Pancreas (tissue), 10 donors: ENCODE results near the gene NFIA. TPM values are rescaled to one million over a fixed set of nuclear protein-coding genes. Genes with fewer than 3 reads are reported as not detected.

Experiments used
- ATAC-seq, 4 donors: fragments of 200-7000 bp; cut with Tn5 transposase; one replicate each; pipeline versions ENCODE4 v1.8.0 to v1.9.1; 2020; ENCODE audit warnings: mild to moderate bottlenecking in 4 of 4, moderate library complexity in 4 of 4
- DNase-seq, 6 donors: peaks; one replicate each; pipeline ENCODE4 v3.0.0-alpha.2; 2020
- FAIRE-seq: peaks from 2 replicates; lab custom pipeline; 2012; peaks lifted over from hg19 to GRCh38; lab: Jason Lieb, UNC
- H3K27ac ChIP-seq, 4 donors: fragments of 200-600 bp; sonication (generic); 1 replicate in 3 of 4; 2 replicates in 1 of 4; pipeline versions ENCODE4 v1.5.0 to v1.8.0; 2020
- H3K27me3 ChIP-seq, 4 donors: fragments of 200-600 bp; one replicate each; pipeline ENCODE4 v1.8.0; 2021
- H3K36me3 ChIP-seq, 3 donors: fragments of 200-600 bp; sonication (generic) in 1 of 3; one replicate each; pipeline versions ENCODE4 v1.5.0 to v1.8.0; 2020 to 2021
- H3K4me1 ChIP-seq, 3 donors: fragments of 200-600 bp; one replicate each; pipeline ENCODE4 v1.8.0; 2021
- H3K4me3 ChIP-seq, 4 donors: fragments of 200-600 bp; sonication (generic) in 2 of 4; one replicate each; pipeline versions ENCODE4 v1.5.0 to v1.8.0; 2020 to 2021
- H3K9me3 ChIP-seq, 4 donors: fragments of 200-600 bp; one replicate each; pipeline ENCODE4 v1.8.0; 2021
- CTCF ChIP-seq, 4 donors: fragments of 200-600 bp; sonication (generic) in 3 of 4; IDR thresholded peaks; one replicate each; pipeline versions ENCODE4 v1.5.0 to v1.8.0; 2021; ENCODE audit warnings: antibody characterized with exemption in 4 of 4
- WGBS, 2 donors: extraction: QIAGEN DNeasy Blood & Tissue Kit; methylation state at CpG; one replicate each; pipeline ENCODE4 v1.1.7; 2013; 5-methylcytosine and 5-hydroxymethylcytosine counted together
- intact Hi-C, 3 donors: fragments of 100-400 bp; cut with DNase I; formaldehyde crosslinking; loops; one replicate each; pipeline versions ENCODE4 v1.11.1 to v1.14.2; 2022
- polyA plus RNA-seq, 2 donors: library from polyadenylated mRNA; stranded (reverse); fragments of 200-250 nt; gene quantifications; one replicate each; pipeline ENCODE4 v1.2.3, GENCODE V29; 2013
- total RNA-seq, 6 donors: library from RNA; stranded (reverse); fragmentation: NEBNext Ultra II Directional in 4 of 6; extraction: Animal tissue kit (Norgen Biotek cat#: 25700) in 4 of 6; gene quantifications; one replicate each; pipeline versions ENCODE4 v1.2.1 to v1.2.4, GENCODE V29; 2021 to 2023
- donor health status: healthy with polysubstance abuse.
- donor health status: DM: no; HTN: no; CAD: no; lungs with moderate emphysema.
- donor health status: DM: no; HTN: no; CAD: no.
- donor health status: control.
- donor health status: control.
- donor health status: Bipolar disorder and iron deficiency.
- donor health status: DM: yes; HTN: yes; CAD: no.
- donor health status: DM: no; HTN: no; CAD: no.
- donor health status: DM: no; HTN: no; CAD: no.
- donor health status: DM: yes; HTN: yes; CAD: no.

The NFIA gene
- total and polyA plus RNA-seq, 8 donors = 4.9 to 48.1 (median 30.2) TPM

DNA sequence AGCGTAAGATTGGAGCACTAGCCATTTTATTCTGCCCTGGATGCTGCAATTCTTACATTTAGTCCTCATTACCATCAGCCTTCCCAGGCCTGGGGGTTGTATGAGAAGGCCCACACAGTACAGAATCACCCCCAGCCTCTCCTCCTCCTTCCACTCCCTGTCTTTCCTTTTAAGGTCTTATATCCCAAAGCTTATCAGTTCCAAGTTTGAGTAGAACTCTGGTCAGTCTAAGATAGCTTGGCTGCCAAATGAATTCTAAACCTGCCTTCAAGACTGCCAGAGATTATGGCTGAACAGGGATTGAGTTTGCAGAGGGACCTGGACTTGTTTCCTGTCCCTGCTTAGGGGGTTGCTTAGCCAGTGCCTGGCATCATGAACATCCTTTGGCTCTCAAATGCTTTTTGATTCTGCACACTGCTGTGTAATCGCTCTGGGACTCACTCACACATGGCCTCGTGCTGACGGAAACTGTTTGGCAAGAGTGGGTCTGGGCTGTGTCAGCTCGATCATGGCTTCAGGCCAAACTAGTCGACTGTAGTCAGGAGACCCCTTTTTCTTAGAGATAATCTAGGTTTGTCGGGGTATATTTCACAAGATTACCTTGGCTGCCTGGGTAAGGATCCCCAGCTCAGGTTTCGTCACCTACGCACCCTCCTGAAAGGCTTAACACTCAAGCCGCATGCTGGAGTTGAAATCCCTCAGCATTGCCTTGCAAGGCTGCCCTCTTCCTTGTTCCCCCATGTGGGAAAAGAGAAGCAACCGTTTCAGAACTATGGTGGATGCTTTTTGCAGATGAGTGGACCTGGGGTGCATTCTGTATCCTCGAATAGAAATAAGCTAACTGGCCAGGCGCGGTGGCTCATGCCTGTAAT is 252.6 kb downstream of the NFIA start:
- 66 to 67% methylated on average over 14 of the region's 14 CpGs for WGBS, 2 donors
- Histone ChIP-seq H3K27me3 (no peaks in the 10 kb centered on the region), H3K4me3 (no peak overlapping the region), H3K36me3 (no peaks in the 10 kb centered on the region), H3K27ac (no peak overlapping the region), H3K4me1 (peaks cover 18 to 29% (median 22%) of the 10 kb centered on the region in 3 donors), H3K9me3 (no peaks in the 10 kb centered on the region)
- intact Hi-C loops = loop anchor here in 1 of 3 donors (10.0 kb wide), 2 partner anchors 80 to 280 kb away; no protein-coding TSS in a partner anchor
- FAIRE-seq (no peak), DNase-seq (peak in 3 of 6 donors; percentile 17 to 30 (median 21)), ATAC-seq (peak in 1 of 4 donors; percentile 13)
- no peak for TF ChIP-seq CTCF (IDR thresholded peaks at IDR 0.05)

- Histone ChIP-seq H3K36me3 (no peaks in the 10 kb centered on the region), H3K9me3 (no peaks in the 10 kb centered on the region), H3K4me1 (peaks cover 21 to 29% (median 23%) of the 10 kb centered on the region in 3 donors), H3K27me3 (no peaks in the 10 kb centered on the region), H3K27ac (peak overlapping the region; percentile 61 to 88 (median 68)), H3K4me3 (no peak overlapping the region)
- FAIRE-seq = no peak
- no peak for DNase-seq
- no peak for TF ChIP-seq CTCF (IDR thresholded peaks at IDR 0.05)
- intact Hi-C loops = loop anchor here in 1 of 3 donors (10.0 kb wide), 2 partner anchors 82 to 282 kb away; no protein-coding TSS in a partner anchor
- ATAC-seq = peak in 1 of 4 donors; percentile 9
- WGBS, 2 donors = 41 to 48% methylated on average over 3 of the region's 3 CpGs
Measured at GRCh38 chr1:61337037-61337436, 254.7 kb downstream of the NFIA start.

DNA sequence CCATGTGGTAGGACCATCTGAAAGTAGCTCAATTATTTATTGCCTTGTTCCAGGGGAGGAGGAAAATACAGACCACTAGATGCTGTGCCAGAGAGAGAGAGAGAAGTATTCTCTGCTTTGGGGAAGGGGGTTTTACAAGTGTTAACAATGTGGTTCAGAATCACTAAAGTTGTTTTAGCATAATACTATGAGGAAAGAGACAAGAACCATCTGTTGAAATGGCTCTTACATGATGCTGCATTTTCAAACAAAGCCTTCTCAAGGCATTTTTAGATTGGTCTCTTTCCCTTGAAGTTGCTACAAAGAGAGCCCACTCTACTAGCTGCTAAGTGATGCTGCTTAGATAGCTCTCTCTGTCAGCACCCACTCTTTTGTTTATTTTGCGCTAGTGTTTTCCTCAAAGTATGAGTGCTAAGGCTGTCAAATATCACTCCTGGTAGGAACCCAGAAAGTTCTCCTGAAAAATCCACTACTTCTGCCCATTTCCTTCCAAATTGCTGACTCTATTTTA is 255.1 kb downstream of the NFIA start:
- intact Hi-C loops = loop anchor here in 1 of 3 donors (10.0 kb wide), 2 partner anchors 83 to 283 kb away; no protein-coding TSS in a partner anchor
- ATAC-seq (no peak), FAIRE-seq (no peak), DNase-seq (no peak)
- Histone ChIP-seq H3K27me3 (no peaks in the 10 kb centered on the region), H3K4me3 (peak overlapping the region in 2 of 4 donors; percentile 13 to 26), H3K36me3 (no peaks in the 10 kb centered on the region), H3K4me1 (peaks cover 16 to 29% (median 23%) of the 10 kb centered on the region in 3 donors), H3K27ac (peak overlapping the region; percentile 61 to 88 (median 68)), H3K9me3 (no peaks in the 10 kb centered on the region)
- no peak for TF ChIP-seq CTCF (IDR thresholded peaks at IDR 0.05)
- 43 to 60% methylated on average over 1 of the region's 1 CpG for WGBS, 2 donors

- Histone ChIP-seq H3K27ac (peak overlapping the region; percentile 61 to 88 (median 68)), H3K36me3 (no peaks in the 10 kb centered on the region), H3K9me3 (no peaks in the 10 kb centered on the region), H3K4me1 (peaks cover 16 to 29% (median 24%) of the 10 kb centered on the region in 3 donors), H3K4me3 (peak overlapping the region in 2 of 4 donors; percentile 13 to 26), H3K27me3 (no peaks in the 10 kb centered on the region)
- peak in 5 of 6 donors; percentile 56 to 81 (median 73) for DNase-seq
- FAIRE-seq = no peak
- peak; percentile 93 to 97 (median 95) for ATAC-seq
- 10 to 11% methylated on average over 13 of the region's 13 CpGs for WGBS, 2 donors
- intact Hi-C loops = loop anchor here in 1 of 3 donors (10.0 kb wide), 2 partner anchors 83 to 283 kb away; no protein-coding TSS in a partner anchor
- TF ChIP-seq CTCF (IDR thresholded peaks at IDR 0.05) = peak; percentile 38 to 70 (median 58)
Measured at GRCh38 chr1:61337981-61338848, 255.9 kb downstream of the NFIA start.
